CD4-positive, CD25-positive, alpha-beta regulatory T cell (primary cell): ENCODE measurements around the gene PLEKHN1. TPM values are rescaled to one million over a fixed set of nuclear protein-coding genes. Genes with fewer than 3 reads are reported as not detected.

Experiments
- ATAC-seq, 2 donors: fragments of 150-1000 bp; cut with Tn5 transposase; one replicate each; pipeline ENCODE4 v1.10.0; 2021; ENCODE audit warnings: low read depth in 2 of 2, moderate number of reproducible peaks in 2 of 2, moderate library complexity in 1 of 2
- DNase-seq, 3 donors: peaks; one replicate each; pipeline versions ENCODE4 v3.0.0 to v3.0.0-alpha.2; 2012 to 2022; ENCODE audit warnings: mixed read lengths in 1 of 3
- H3K27ac ChIP-seq: one replicate; pipeline ENCODE4 v1.7.0; 2013; ENCODE audit warnings: mild to moderate bottlenecking, low read length; ENCODE audit not compliant: insufficient read depth, poor library complexity, severe bottlenecking
- H3K27me3 ChIP-seq: one replicate; pipeline ENCODE4 v1.7.0; 2013; ENCODE audit warnings: low read length; ENCODE audit not compliant: control insufficient read depth, insufficient read depth
- H3K36me3 ChIP-seq: one replicate; pipeline ENCODE4 v1.7.0; 2013; ENCODE audit warnings: mild to moderate bottlenecking, low read length, moderate library complexity; ENCODE audit not compliant: control insufficient read depth, insufficient read depth
- H3K4me1 ChIP-seq: 2 replicates; pipeline ENCODE4 v1.7.0; 2013; ENCODE audit warnings: mild to moderate bottlenecking, low read length; ENCODE audit not compliant: insufficient read depth, control insufficient read depth, poor library complexity, severe bottlenecking
- H3K4me3 ChIP-seq: one replicate; pipeline ENCODE4 v1.7.0; 2013; ENCODE audit warnings: low read depth, mild to moderate bottlenecking, low read length, moderate library complexity
- H3K9me3 ChIP-seq, 2 experiments: 1 replicate in 1 of 2; 2 replicates in 1 of 2; pipeline ENCODE4 v1.7.0; 2013; ENCODE audit warnings: low read length in 2 of 2, mild to moderate bottlenecking in 1 of 2, moderate library complexity in 1 of 2; ENCODE audit not compliant: control insufficient read depth in 2 of 2
- H3K27ac Mint-ChIP-seq, 3 donors: one replicate each; pipeline ENCODE4 v1.8.0; 2020 to 2022; ENCODE audit warnings: mild to moderate bottlenecking in 3 of 3, mixed read lengths in 3 of 3, moderate library complexity in 2 of 3
- H3K27me3 Mint-ChIP-seq: one replicate; pipeline ENCODE4 v1.8.0; 2022; ENCODE audit warnings: mild to moderate bottlenecking, mixed read lengths
- H3K36me3 Mint-ChIP-seq: one replicate; pipeline ENCODE4 v1.8.0; 2020; ENCODE audit warnings: mixed read lengths
- H3K4me1 Mint-ChIP-seq, 4 donors: one replicate each; pipeline ENCODE4 v1.8.0; 2020 to 2022; ENCODE audit warnings: mixed read lengths in 4 of 4, mild to moderate bottlenecking in 1 of 4
- H3K4me3 Mint-ChIP-seq, 4 donors: one replicate each; pipeline ENCODE4 v1.8.0; 2020 to 2022; ENCODE audit warnings: mild to moderate bottlenecking in 4 of 4, mixed read lengths in 4 of 4, moderate library complexity in 3 of 4
- H3K9me3 Mint-ChIP-seq, 7 donors: one replicate each; pipeline ENCODE4 v1.8.0; 2020 to 2022; ENCODE audit warnings: mixed read lengths in 7 of 7, mild to moderate bottlenecking in 3 of 7, moderate library complexity in 2 of 7
- polyA plus RNA-seq, 4 donors: library from polyadenylated mRNA; unstranded; fragments of 300-500 nt; fragmentation: Illumina TruSeq; gene quantifications; one replicate each; pipeline ENCODE4 v1.2.3, GENCODE V29; 2021
- total RNA-seq: library from RNA; stranded (reverse); gene quantifications from one replicate; pipeline ENCODE4 v1.2.3, GENCODE V29; 2022

PLEKHN1 gene
- total and polyA plus RNA-seq, 5 donors from 2014 or later = 0.39 to 2.5 (median 0.61) TPM; not detected in 2

- DNase-seq = no peak
- no peak for ATAC-seq
Observed at GRCh38 chr1:1020415-1021009, 54.2 kb downstream of the PLEKHN1 start.

GRCh38 chr1:1021010-1021919 lies 55.0 kb downstream of the PLEKHN1 start:
- Histone ChIP-seq H3K4me3 (no peak overlapping the region), H3K9me3 (no peaks in the 10 kb centered on the region), H3K4me1 (peaks cover 19% of the 10 kb centered on the region), H3K36me3 (no peaks in the 10 kb centered on the region), H3K27ac (no peak overlapping the region), H3K27me3 (no peaks in the 10 kb centered on the region)
- Mint-ChIP-seq H3K27me3 (peaks cover 11% of the 10 kb centered on the region), H3K27ac (no peak overlapping the region), H3K4me3 (peak overlapping the region; percentile 59 to 79 (median 69)), H3K36me3 (no peaks in the 10 kb centered on the region), H3K9me3 (no peaks in the 10 kb centered on the region), H3K4me1 (peaks cover 0 to 18% (median 5%) of the 10 kb centered on the region in 4 donors)
- DNase-seq (no peak), ATAC-seq (no peak)

More at GRCh38 chr1:1020415-1021009, 54.2 kb downstream of the PLEKHN1 start:
- H3K9me3 Mint-ChIP-seq = no peaks in the 10 kb centered on the region
- peak overlapping the region in 1 of 4 donors; percentile 70 for H3K4me3 Mint-ChIP-seq
- peaks cover 0 to 2% of the 10 kb centered on the region in 2 experiments for H3K9me3 ChIP-seq
- H3K27ac ChIP-seq = no peak overlapping the region
- H3K27me3 Mint-ChIP-seq = peaks cover 11% of the 10 kb centered on the region
- no peaks in the 10 kb centered on the region for H3K27me3 ChIP-seq
- no peak overlapping the region for H3K27ac Mint-ChIP-seq
- no peaks in the 10 kb centered on the region for H3K36me3 Mint-ChIP-seq
- H3K4me1 ChIP-seq = peaks cover 19% of the 10 kb centered on the region
- no peaks in the 10 kb centered on the region for H3K36me3 ChIP-seq
- peaks cover 0 to 18% (median 5%) of the 10 kb centered on the region in 4 donors for H3K4me1 Mint-ChIP-seq
- H3K4me3 ChIP-seq = no peak overlapping the region

GRCh38 chr1:1021920-1022259 lies 55.6 kb downstream of the PLEKHN1 start:
- H3K36me3 Mint-ChIP-seq = no peaks in the 10 kb centered on the region
- H3K4me1 Mint-ChIP-seq = peaks cover 0 to 18% (median 5%) of the 10 kb centered on the region in 4 donors
- no peak overlapping the region for H3K27ac Mint-ChIP-seq
- Histone ChIP-seq H3K36me3 (no peaks in the 10 kb centered on the region), H3K9me3 (no peaks in the 10 kb centered on the region), H3K4me3 (no peak overlapping the region), H3K27me3 (no peaks in the 10 kb centered on the region), H3K4me1 (peaks cover 19% of the 10 kb centered on the region), H3K27ac (no peak overlapping the region)
- H3K4me3 Mint-ChIP-seq = peak overlapping the region in 2 of 4 donors; percentile 68 to 79
- H3K27me3 Mint-ChIP-seq = peaks cover 11% of the 10 kb centered on the region
- no peaks in the 10 kb centered on the region for H3K9me3 Mint-ChIP-seq
- ATAC-seq (no peak), DNase-seq (no peak)

- no peaks in the 10 kb centered on the region for H3K9me3 ChIP-seq
- no peaks in the 10 kb centered on the region for H3K36me3 ChIP-seq
- Mint-ChIP-seq H3K4me3 (peak overlapping the region; percentile 50 to 82 (median 70)), H3K9me3 (no peaks in the 10 kb centered on the region), H3K27me3 (peaks cover 11% of the 10 kb centered on the region), H3K4me1 (peaks cover 0 to 13% (median under 1%) of the 10 kb centered on the region in 4 donors), H3K36me3 (no peaks in the 10 kb centered on the region), H3K27ac (no peak overlapping the region)
- DNase-seq (no peak), ATAC-seq (no peak)
- no peak overlapping the region for H3K27ac ChIP-seq
- H3K4me1 ChIP-seq = peaks cover 19% of the 10 kb centered on the region
- H3K4me3 ChIP-seq = no peak overlapping the region
- no peaks in the 10 kb centered on the region for H3K27me3 ChIP-seq
Observed at GRCh38 chr1:1022302-1023009, 56.2 kb downstream of the PLEKHN1 start.

- Histone ChIP-seq H3K36me3 (no peaks in the 10 kb centered on the region), H3K27ac (no peak overlapping the region), H3K27me3 (no peaks in the 10 kb centered on the region), H3K4me3 (no peak overlapping the region), H3K4me1 (peaks cover 19% of the 10 kb centered on the region), H3K9me3 (no peaks in the 10 kb centered on the region)
- Mint-ChIP-seq H3K9me3 (no peaks in the 10 kb centered on the region), H3K36me3 (no peaks in the 10 kb centered on the region), H3K27me3 (peaks cover 11% of the 10 kb centered on the region), H3K27ac (no peak overlapping the region), H3K4me1 (peaks cover 0 to 12% (median 0%) of the 10 kb centered on the region in 4 donors), H3K4me3 (peak overlapping the region in 2 of 4 donors; percentile 51 to 79)
- DNase-seq = no peak
- ATAC-seq = no peak
Observed at GRCh38 chr1:1023700-1024099, 57.4 kb downstream of the PLEKHN1 start.

- Mint-ChIP-seq H3K27me3 (peaks cover 11% of the 10 kb centered on the region), H3K9me3 (no peaks in the 10 kb centered on the region), H3K4me3 (no peak overlapping the region), H3K27ac (no peak overlapping the region), H3K4me1 (peaks cover 0 to 9% (median 0%) of the 10 kb centered on the region in 4 donors), H3K36me3 (no peaks in the 10 kb centered on the region)
- H3K4me1 ChIP-seq = peaks cover 15% of the 10 kb centered on the region
- no peak for ATAC-seq
- no peak overlapping the region for H3K27ac ChIP-seq
- H3K9me3 ChIP-seq = no peaks in the 10 kb centered on the region
- no peaks in the 10 kb centered on the region for H3K27me3 ChIP-seq
- no peak for DNase-seq
- H3K4me3 ChIP-seq = no peak overlapping the region
- no peaks in the 10 kb centered on the region for H3K36me3 ChIP-seq
Observed at GRCh38 chr1:1024149-1024770, 58.0 kb downstream of the PLEKHN1 start.
